ENCODE measurements around the gene APOL3.
"Not testable (repeated sequence)": the region's sequence is repeated elsewhere in the genome, so short reads cannot be mapped to it uniquely, and the experiment has no call there.

The APOL3 gene

GRCh38 chr22:36156515-36157419, 3.8 kb downstream of the APOL3 start:
- DNase-seq (ENCODE audit: low read depth) = peak; percentile 11

- no peak for DNase-seq (ENCODE audit: low read depth)
Observed at GRCh38 chr22:36156119-36156514, 4.4 kb downstream of the APOL3 start.

- DNase-seq (ENCODE audit: low read depth) = no peak
Observed at GRCh38 chr22:36155702-36156101, 4.9 kb downstream of the APOL3 start.

GRCh38 chr22:36154423-36154945, 6.1 kb downstream of the APOL3 start:
- no peak for DNase-seq (ENCODE audit: low read depth)

- no peak for DNase-seq (ENCODE audit: low read depth)
Observed at GRCh38 chr22:36153501-36154422, 6.8 kb downstream of the APOL3 start.

GRCh38 chr22:36152821-36153220, 7.7 kb downstream of the APOL3 start:
- not testable (repeated sequence) for DNase-seq (ENCODE audit: low read depth)

- no peak for DNase-seq (ENCODE audit: low read depth)
Observed at GRCh38 chr22:36152088-36152487, 8.5 kb downstream of the APOL3 start.

- no peak for DNase-seq (ENCODE audit: low read depth)
Observed at GRCh38 chr22:36151006-36151595, 9.5 kb downstream of the APOL3 start.

- no peak for DNase-seq (ENCODE audit: low read depth)
Observed at GRCh38 chr22:36149441-36149840, 11.1 kb downstream of the APOL3 start.

GRCh38 chr22:36148411-36148810, 12.1 kb downstream of the APOL3 start:
- DNase-seq (ENCODE audit: low read depth) = no peak

- no peak for DNase-seq (ENCODE audit: low read depth)
Observed at GRCh38 chr22:36147196-36147791, 13.3 kb downstream of the APOL3 start.

GRCh38 chr22:36145881-36146280, 14.7 kb downstream of the APOL3 start:
- no peak for DNase-seq (ENCODE audit: low read depth)

- peak; percentile 4 for DNase-seq (ENCODE audit: low read depth)
Observed at GRCh38 chr22:36144886-36145541, 15.5 kb downstream of the APOL3 start.

- no peak for DNase-seq (ENCODE audit: low read depth)
Observed at GRCh38 chr22:36143956-36144355, 16.6 kb downstream of the APOL3 start.

- DNase-seq (ENCODE audit: low read depth) = no peak
Observed at GRCh38 chr22:36143066-36143815, 17.3 kb downstream of the APOL3 start.

GRCh38 chr22:36141481-36141880, 19.1 kb downstream of the APOL3 start:
- DNase-seq (ENCODE audit: low read depth) = no peak

GRCh38 chr22:36138709-36139108, 21.8 kb downstream of the APOL3 start:
- DNase-seq (ENCODE audit: low read depth) = not testable (repeated sequence)

- DNase-seq (ENCODE audit: low read depth) = no peak
Observed at GRCh38 chr22:36136988-36137387, 23.6 kb downstream of the APOL3 start.

GRCh38 chr22:36136475-36136874, 24.1 kb downstream of the APOL3 start:
- no peak for DNase-seq (ENCODE audit: low read depth)

GRCh38 chr22:36135306-36135980, 25.1 kb downstream of the APOL3 start:
- no peak for DNase-seq (ENCODE audit: low read depth)
